OCI-LY1 (cell line): Measurements from ENCODE around the gene MRM2.

Experiments used
- H2AFZ ChIP-seq: fragments of 200-600 bp; sonication (generic), shearing (Covaris generic); 2 replicates; pipeline ENCODE4 v1.6.0; 2014; ENCODE audit warnings: antibody characterized with exemption, mild to moderate bottlenecking, low read length
- H3F3A ChIP-seq: fragments of 200-600 bp; sonication (generic), shearing (Covaris generic); 2 replicates; pipeline ENCODE4 v1.6.0; 2014; ENCODE audit warnings: mild to moderate bottlenecking, antibody characterized with exemption, low read length, moderate library complexity; ENCODE audit not compliant: insufficient read depth
- H3K27ac ChIP-seq: fragments of 200-600 bp; sonication (generic); 2 replicates; pipeline ENCODE4 v1.5.1; 2014; ENCODE audit warnings: low read length, mixed run types, mild to moderate bottlenecking, low read depth; ENCODE audit not compliant: poor library complexity, severe bottlenecking
- H3K27me3 ChIP-seq: fragments of 200-600 bp; sonication (generic); 2 replicates; pipeline ENCODE4 v1.6.0; 2014; ENCODE audit warnings: antibody characterized with exemption, mild to moderate bottlenecking, low read length, moderate library complexity; ENCODE audit not compliant: insufficient read depth
- H3K36me3 ChIP-seq: fragments of 200-600 bp; sonication (generic); 2 replicates; pipeline ENCODE4 v1.6.1; 2014; ENCODE audit warnings: mild to moderate bottlenecking, antibody characterized with exemption, low read length, moderate library complexity, mixed read lengths; ENCODE audit not compliant: insufficient read depth
- H3K4me1 ChIP-seq: fragments of 200-600 bp; sonication (generic); 2 replicates; pipeline ENCODE4 v1.5.1; 2014; ENCODE audit warnings: mild to moderate bottlenecking, low read length, moderate library complexity; ENCODE audit not compliant: insufficient read depth, severe bottlenecking
- H3K4me2 ChIP-seq: fragments of 200-600 bp; sonication (generic), shearing (Covaris generic); 2 replicates; pipeline ENCODE4 v1.6.1; 2014; ENCODE audit warnings: low read length
- H3K4me3 ChIP-seq: fragments of 200-600 bp; sonication (generic); 2 replicates; pipeline ENCODE4 v1.5.1; 2014; ENCODE audit warnings: low read length, low read depth, mild to moderate bottlenecking, mixed read lengths; ENCODE audit not compliant: poor library complexity, severe bottlenecking
- H3K79me2 ChIP-seq: fragments of 200-600 bp; shearing (Covaris generic); 2 replicates; pipeline ENCODE4 v1.6.1; 2016; ENCODE audit warnings: mixed run types, low read length, mixed read lengths; ENCODE audit not compliant: insufficient read depth
- H3K9ac ChIP-seq: fragments of 200-600 bp; sonication (generic), shearing (Covaris generic); 2 replicates; pipeline ENCODE4 v1.6.1; 2014; ENCODE audit warnings: mild to moderate bottlenecking, low read length, mixed read lengths
- H3K9me2 ChIP-seq: fragments of 200-600 bp; sonication (generic), shearing (Covaris generic); 2 replicates; pipeline ENCODE4 v1.6.1; 2014; ENCODE audit warnings: low read depth, mild to moderate bottlenecking, low read length, mixed read lengths
- H3K9me3 ChIP-seq: fragments of 200-600 bp; shearing (Covaris generic); 2 replicates; pipeline ENCODE4 v1.6.1; 2014; ENCODE audit warnings: low read length, mixed read lengths
- H4K20me1 ChIP-seq: fragments of 200-600 bp; sonication (generic), shearing (Covaris generic); 2 replicates; pipeline ENCODE4 v1.6.0; 2016; ENCODE audit warnings: mild to moderate bottlenecking, low read length; ENCODE audit not compliant: insufficient read depth
- EZH2 ChIP-seq: fragments of 200-600 bp; sonication (generic), shearing (Covaris generic); IDR thresholded peaks from 2 replicates; pipeline ENCODE4 v1.8.0; 2017; ENCODE audit warnings: borderline replicate concordance, mixed run types, mild to moderate bottlenecking, antibody characterized with exemption, low read length, moderate library complexity, mixed read lengths
- TF ChIP-seq, protein P1 (sequence below): fragments of 200-600 bp; sonication (generic), shearing (Covaris generic); IDR thresholded peaks from 2 replicates; pipeline ENCODE4 v1.5.1; 2017; ENCODE audit warnings: mild to moderate bottlenecking, antibody characterized with exemption, low read length, moderate library complexity, mixed read lengths

The MRM2 gene

DNA sequence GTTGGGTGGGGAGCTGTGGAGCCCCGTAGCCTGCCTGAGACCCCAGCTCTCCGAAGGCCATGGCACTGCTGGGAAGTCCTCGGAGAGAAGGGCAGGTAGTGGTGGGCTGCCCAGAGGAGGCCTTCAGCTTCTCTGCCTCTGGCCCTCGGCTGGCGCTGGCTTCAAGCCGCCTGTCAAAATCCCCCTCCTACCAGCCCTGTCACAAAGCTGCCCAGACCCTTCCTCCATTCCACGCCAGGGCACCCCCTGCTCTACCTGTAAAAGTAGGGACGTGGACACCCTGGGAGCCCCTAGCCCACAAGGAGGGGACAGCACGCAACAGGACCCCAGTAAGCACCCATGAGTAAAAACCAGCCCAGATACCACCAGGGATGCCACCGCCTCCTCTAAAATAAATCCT, 40.9 kb downstream of the MRM2 start:
- H4K20me1 ChIP-seq, result no peaks in the 10 kb centered on the region

DNA sequence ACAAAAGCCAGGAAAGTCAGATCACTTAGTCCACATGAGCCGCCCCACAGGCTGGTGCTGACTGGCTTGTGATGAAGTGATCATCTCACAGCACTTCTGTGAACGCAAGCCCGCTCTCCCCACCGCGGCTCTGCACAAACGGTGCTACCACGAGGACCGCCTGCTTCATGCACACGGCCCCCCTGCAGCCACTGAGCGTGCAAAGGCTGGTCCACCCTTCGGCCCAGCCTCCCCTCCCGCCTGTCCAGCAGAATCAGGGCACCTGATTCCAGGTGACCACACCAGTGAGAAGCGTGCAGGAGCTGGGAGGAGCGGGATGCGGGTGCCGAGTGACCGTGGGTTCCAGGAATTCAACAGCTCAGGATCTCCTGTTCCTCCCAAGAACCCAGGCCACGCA, 41.4 kb downstream of the MRM2 start:
- H3K4me2 ChIP-seq, result no peak overlapping the region
- H2AFZ ChIP-seq, result no peak overlapping the region
- peaks cover 43% of the 10 kb centered on the region for H3K36me3 ChIP-seq
- H3F3A ChIP-seq, result no peaks in the 10 kb centered on the region
- peaks cover 18% of the 10 kb centered on the region for H3K4me1 ChIP-seq
- H3K27me3 ChIP-seq, result no peaks in the 10 kb centered on the region
- no peak overlapping the region for H3K9ac ChIP-seq
- no peak for TF ChIP-seq EZH2
- TF ChIP-seq, protein P1, sequence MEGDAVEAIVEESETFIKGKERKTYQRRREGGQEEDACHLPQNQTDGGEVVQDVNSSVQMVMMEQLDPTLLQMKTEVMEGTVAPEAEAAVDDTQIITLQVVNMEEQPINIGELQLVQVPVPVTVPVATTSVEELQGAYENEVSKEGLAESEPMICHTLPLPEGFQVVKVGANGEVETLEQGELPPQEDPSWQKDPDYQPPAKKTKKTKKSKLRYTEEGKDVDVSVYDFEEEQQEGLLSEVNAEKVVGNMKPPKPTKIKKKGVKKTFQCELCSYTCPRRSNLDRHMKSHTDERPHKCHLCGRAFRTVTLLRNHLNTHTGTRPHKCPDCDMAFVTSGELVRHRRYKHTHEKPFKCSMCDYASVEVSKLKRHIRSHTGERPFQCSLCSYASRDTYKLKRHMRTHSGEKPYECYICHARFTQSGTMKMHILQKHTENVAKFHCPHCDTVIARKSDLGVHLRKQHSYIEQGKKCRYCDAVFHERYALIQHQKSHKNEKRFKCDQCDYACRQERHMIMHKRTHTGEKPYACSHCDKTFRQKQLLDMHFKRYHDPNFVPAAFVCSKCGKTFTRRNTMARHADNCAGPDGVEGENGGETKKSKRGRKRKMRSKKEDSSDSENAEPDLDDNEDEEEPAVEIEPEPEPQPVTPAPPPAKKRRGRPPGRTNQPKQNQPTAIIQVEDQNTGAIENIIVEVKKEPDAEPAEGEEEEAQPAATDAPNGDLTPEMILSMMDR, result no peak
- H4K20me1 ChIP-seq, result no peaks in the 10 kb centered on the region
- H3K9me2 ChIP-seq, result no peaks in the 10 kb centered on the region
- H3K79me2 ChIP-seq, result no peaks in the 10 kb centered on the region
- no peak overlapping the region for H3K27ac ChIP-seq
- H3K4me3 ChIP-seq, result no peak overlapping the region
- H3K9me3 ChIP-seq, result peaks cover 1% of the 10 kb centered on the region

More for the DNA sequence above, 40.9 kb downstream of the MRM2 start:
- no peak overlapping the region for H3K4me3 ChIP-seq
- no peak for TF ChIP-seq EZH2
- TF ChIP-seq, protein P1, result no peak
- H3K27ac ChIP-seq, result no peak overlapping the region
- no peaks in the 10 kb centered on the region for H3F3A ChIP-seq
- peaks cover 38% of the 10 kb centered on the region for H3K36me3 ChIP-seq
- H3K9ac ChIP-seq, result no peak overlapping the region
- peaks cover 18% of the 10 kb centered on the region for H3K4me1 ChIP-seq
- H2AFZ ChIP-seq, result no peak overlapping the region
- no peaks in the 10 kb centered on the region for H3K27me3 ChIP-seq
- no peaks in the 10 kb centered on the region for H3K9me2 ChIP-seq
- no peaks in the 10 kb centered on the region for H3K79me2 ChIP-seq
- no peaks in the 10 kb centered on the region; the same call in 1 of the 2 replicates for H3K9me3 ChIP-seq
- H3K4me2 ChIP-seq, result no peak overlapping the region

- TF ChIP-seq, protein P1, result no peak
- no peak for TF ChIP-seq EZH2
- peaks cover 48% of the 10 kb centered on the region for H3K36me3 ChIP-seq
- no peak overlapping the region for H3K9ac ChIP-seq
- no peaks in the 10 kb centered on the region for H4K20me1 ChIP-seq
- no peak overlapping the region for H3K27ac ChIP-seq
- H3K27me3 ChIP-seq, result no peaks in the 10 kb centered on the region
- H2AFZ ChIP-seq, result no peak overlapping the region
- H3K4me1 ChIP-seq, result peaks cover 18% of the 10 kb centered on the region
- H3F3A ChIP-seq, result no peaks in the 10 kb centered on the region
- H3K9me3 ChIP-seq, result peaks cover 6% of the 10 kb centered on the region
- H3K4me3 ChIP-seq, result no peak overlapping the region
- no peaks in the 10 kb centered on the region for H3K9me2 ChIP-seq
- H3K79me2 ChIP-seq, result no peaks in the 10 kb centered on the region
- H3K4me2 ChIP-seq, result no peak overlapping the region
Observed at GRCh38 chr7:2199956-2200583, 41.9 kb downstream of the MRM2 start.
